IPS-NIHi11 (cell line): ENCODE results near the gene DENND2D.

Source experiments
- DNase-seq: peaks from one replicate; pipeline ENCODE4 v3.0.0; 2012; ENCODE audit warnings: mixed read lengths, low spot score

DENND2D gene, protein sequence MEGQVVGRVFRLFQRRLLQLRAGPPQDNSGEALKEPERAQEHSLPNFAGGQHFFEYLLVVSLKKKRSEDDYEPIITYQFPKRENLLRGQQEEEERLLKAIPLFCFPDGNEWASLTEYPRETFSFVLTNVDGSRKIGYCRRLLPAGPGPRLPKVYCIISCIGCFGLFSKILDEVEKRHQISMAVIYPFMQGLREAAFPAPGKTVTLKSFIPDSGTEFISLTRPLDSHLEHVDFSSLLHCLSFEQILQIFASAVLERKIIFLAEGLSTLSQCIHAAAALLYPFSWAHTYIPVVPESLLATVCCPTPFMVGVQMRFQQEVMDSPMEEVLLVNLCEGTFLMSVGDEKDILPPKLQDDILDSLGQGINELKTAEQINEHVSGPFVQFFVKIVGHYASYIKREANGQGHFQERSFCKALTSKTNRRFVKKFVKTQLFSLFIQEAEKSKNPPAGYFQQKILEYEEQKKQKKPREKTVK

DNA sequence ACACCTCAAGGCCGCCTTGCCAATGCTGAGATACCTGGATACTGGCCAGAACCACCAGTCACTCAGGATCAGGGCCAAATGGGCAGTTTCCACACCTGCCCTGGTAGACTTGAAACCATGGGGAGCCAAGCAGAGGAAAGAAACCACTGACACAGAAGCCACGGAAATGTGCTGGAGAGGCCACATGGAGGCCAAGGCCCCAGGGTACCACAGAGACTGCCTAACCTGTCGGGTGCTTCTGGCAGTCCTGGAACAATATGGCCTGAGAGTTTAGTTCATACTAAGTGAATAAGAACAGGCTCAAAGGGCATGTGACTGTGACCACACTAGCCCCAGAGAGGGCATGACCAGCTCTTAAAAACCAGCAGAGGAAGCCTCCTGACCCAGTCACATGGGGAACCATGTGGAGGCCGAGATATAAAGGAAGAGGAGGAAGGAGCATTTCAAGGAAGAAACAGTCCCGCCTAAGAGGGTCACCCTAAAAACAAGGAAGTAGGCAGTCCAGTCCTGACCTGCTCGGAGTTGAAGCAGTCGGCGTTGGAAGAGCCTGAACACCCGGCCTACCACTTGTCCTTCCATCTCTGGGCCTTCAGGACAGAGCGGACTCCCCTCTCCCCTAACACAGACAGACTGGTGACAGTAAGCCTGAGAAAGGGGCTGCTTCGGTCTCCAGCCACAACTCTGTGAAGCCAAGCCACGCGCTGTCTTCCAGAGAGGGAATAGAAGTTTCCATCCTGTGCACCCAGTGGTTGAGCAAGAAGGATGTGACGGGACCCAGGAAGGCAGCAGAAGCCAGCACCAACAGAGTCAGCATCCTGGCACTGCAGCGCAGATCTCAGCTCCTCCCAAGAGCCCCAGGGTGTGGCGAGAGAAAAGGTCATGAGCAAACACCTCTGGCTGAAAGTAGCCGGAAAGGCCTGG, at the start of gene DENND2D:
Gene DENND2D (minus strand): TSS at position 766 of the 921 bp plus-strand sequence. CDS start 187 bp downstream, at position 579.
- DNase-seq: no peak

- DNase-seq: no peak
Measured at GRCh38 chr1:111249960-111250359, 49.5 kb upstream of the DENND2D start.

DNA sequence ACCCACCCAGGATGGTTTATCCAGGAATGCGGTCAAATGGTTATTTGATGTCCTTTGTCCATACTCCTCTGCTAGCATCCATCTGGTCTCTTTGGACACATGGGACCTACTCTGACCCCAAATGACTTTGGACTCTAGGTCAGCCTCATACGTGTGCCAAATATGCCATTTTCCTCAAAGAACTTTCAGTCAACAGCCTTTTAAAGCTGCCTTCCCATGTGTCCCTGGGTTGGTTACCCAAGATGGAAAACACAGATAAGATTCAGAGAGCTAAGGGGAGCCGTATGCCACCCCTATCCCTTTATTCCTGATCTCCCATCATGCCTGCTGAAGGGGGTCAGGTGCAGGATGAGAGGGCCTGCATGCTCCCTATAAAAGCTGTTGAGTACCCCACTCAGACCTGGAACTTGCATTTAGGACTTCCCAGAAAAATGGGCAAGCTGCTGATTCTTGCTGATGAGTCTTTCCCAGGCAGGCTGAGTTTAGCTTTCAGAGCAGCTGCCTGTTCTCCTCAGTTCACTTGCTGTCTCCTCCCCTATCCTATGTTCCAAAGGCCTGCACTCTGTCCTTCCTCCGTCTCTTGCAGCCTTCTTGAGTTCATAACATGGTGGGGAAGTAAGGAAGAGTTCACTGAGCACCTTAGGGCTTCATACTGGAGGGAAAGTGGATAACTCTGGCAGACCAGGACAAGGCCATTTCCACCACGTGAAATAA, 46.8 kb upstream of the DENND2D start:
- DNase-seq: no peak

- no peak for DNase-seq
Measured at GRCh38 chr1:111242805-111243523, 42.5 kb upstream of the DENND2D start.

GRCh38 chr1:111241797-111242196, 41.4 kb upstream of the DENND2D start:
- DNase-seq: no peak

DNA sequence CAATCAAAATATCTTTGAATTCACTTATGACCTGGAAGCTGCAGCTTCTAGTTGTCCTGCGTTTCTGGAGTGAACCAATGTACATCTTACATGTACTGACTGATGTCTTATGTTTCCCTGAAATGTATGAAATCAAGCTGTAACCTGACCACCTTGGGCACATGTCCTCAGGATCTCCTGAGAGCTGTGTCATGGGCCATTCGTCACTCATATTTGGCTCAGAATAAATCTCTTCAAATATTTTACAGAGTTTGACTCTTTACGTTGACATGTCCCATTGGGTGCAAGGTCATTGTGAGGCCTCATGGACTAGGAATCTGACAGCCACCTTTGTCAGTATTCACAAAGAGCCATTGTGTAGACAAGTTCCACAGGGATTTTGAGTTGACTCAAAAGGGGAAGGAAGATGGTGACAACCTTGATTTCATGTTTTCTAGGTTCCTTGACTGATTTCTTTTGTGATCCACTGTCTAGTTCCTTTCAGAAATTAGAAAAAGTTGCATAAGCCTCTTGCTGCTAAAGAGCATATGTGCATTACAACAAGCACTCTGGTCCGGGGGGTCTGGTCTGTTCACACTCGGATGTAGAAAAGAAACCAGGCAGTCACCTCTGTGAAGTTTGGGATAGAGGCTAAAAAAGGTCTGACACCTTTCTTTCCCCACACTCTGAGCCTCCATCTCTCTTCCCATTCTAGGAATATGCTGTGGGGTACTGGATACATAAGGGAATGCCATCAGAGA, 37.8 kb upstream of the DENND2D start:
- no peak for DNase-seq

- DNase-seq: no peak
Measured at GRCh38 chr1:111236806-111237205, 36.4 kb upstream of the DENND2D start.

- no peak for DNase-seq
Measured at GRCh38 chr1:111236379-111236778, 35.9 kb upstream of the DENND2D start.

- DNase-seq: no peak
Measured at GRCh38 chr1:111234866-111235265, 34.4 kb upstream of the DENND2D start.

GRCh38 chr1:111234258-111234657, 33.8 kb upstream of the DENND2D start:
- no peak for DNase-seq

- DNase-seq: no peak
Measured at GRCh38 chr1:111232134-111232533, 31.7 kb upstream of the DENND2D start.

GRCh38 chr1:111228748-111229126, 28.3 kb upstream of the DENND2D start:
- DNase-seq: no peak

GRCh38 chr1:111227851-111228747, 27.7 kb upstream of the DENND2D start:
- DNase-seq: no peak

- no peak for DNase-seq
Measured at GRCh38 chr1:111227434-111227833, 27.0 kb upstream of the DENND2D start, which contains the start of gene CHI3L2. Gene CHI3L2, plus strand, starts transcription at chr1:111227713. Its CDS starts 17 bp downstream, at chr1:111227730.

DNA sequence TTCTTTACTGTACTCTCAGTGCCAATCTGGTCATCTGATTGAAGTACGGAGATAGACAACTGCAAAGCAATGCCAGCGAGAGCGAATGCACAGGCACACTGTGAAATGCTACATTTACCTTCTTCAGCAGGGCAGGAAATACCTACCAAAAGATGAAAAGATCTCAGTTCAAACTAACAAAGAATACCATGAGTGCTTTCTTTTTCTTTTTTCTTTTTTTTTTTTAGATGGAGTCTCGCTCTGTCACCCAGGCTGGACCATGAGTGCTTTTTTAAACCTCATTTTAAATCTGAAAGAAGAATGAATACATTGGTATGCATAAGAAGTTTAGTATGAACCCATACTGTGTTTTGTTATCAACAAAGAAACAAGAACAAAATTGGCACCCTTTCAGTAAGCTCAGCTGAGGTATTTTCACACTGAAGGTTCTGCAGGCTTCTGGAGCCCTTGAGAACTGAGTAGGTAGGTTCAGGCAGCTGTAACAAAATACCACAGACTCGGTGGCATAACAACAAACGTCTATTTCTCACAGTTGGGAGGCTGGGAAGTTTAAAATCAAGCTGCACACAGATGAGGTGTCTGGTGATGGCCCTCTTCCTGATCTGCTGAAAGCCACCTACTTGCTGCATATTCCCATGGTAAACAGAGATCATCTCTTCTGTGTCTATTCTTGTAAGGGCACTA, 25.4 kb upstream of the DENND2D start:
- no peak for DNase-seq

GRCh38 chr1:111225091-111225490, 24.6 kb upstream of the DENND2D start:
- DNase-seq: no peak

DNA sequence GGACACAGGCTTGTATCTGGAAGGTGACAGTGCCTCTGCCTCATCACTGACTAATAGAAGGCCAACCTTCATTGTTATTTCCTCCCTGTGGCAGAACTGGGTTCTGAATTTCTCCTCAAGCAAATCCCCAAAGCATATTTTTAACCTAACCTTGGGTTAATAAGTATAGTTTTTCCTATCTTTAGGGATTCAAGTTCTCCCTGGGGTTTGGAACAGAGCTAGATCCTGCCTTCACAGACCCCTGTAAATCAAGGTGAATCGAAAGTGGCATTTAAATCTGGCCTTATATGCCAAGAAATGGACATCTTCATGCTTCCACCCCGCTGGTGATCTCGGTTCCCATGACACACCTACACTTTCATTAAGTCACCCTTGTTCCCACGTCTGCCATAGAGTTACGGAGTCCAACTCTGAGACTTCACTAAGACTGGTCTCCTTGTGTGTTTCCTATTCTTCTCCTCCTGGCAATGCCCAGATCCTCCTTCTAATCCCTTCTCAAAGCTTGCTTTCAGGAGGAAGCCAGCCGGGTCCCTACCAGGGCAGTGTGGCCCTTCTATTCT, 22.8 kb upstream of the DENND2D start:
- DNase-seq: no peak

DNA sequence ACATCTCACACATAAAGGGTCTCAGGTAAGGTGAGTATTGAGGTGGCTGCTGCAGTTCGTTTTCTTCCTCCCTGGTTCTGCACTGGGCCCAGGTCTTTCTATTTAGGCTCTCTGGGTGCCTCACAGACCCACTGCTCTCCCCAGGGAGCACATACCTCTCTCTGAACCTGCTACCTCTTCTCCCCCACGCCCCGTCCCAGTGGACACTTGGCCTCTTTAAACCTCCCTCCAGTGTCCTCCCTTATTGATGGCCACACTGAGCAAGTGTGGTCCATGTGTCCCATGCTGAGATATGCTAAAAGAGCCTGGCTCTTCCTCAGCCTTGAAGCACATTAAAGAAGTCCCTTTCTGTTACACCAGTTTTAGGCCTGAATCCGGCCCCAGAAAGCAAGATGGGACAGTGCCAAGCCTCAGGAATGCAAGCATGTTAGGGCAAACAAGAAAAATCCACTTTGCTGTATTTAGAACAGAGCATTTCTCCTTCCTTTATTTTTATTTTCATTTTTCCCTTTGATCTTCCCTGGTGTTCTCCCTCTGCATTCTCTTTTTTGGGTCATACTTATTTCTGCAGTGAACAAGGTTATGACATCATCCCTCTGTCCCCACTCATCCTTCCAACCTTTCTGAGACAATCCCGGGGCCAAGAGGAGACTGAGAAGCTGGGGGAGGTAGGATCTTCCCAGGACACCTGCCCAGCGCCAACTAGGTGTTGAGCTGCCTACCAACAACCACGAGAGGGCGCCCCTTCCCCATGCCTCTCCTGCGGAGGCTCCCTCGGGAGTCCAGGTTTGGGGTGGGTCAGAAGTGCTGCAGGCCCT, 22.1 kb upstream of the DENND2D start:
- peak; percentile 91 for DNase-seq
